CD4-positive, alpha-beta T cell treated with Interleukin-4 for 4 hours (primary cell): Measurements from ENCODE around the gene FAM174A.

Experiments
- DNase-seq: peaks from one replicate; pipeline ENCODE4 v3.0.0-alpha.2; 2020

Gene FAM174A

GRCh38 chr5:100535060-100536005, at the start of gene FAM174A:
Gene FAM174A (plus strand): TSS chr5:100535374. CDS start chr5:100535531, 157 bp downstream.
- DNase-seq = peak; percentile 94

GRCh38 chr5:100493996-100494395, 41.2 kb upstream of the FAM174A start:
- DNase-seq = no peak

- no peak for DNase-seq
Measured at GRCh38 chr5:100496296-100496695, 38.9 kb upstream of the FAM174A start.

- no peak for DNase-seq
Measured at GRCh38 chr5:100502684-100503083, 32.5 kb upstream of the FAM174A start.

GRCh38 chr5:100505984-100506670, 29.0 kb upstream of the FAM174A start:
- DNase-seq = no peak

- no peak for DNase-seq
Measured at GRCh38 chr5:100516285-100516684, 18.9 kb upstream of the FAM174A start.

- DNase-seq = no peak
Measured at GRCh38 chr5:100517301-100517974, 17.7 kb upstream of the FAM174A start.

- DNase-seq = no peak
Measured at GRCh38 chr5:100518377-100518776, 16.8 kb upstream of the FAM174A start.

- DNase-seq = no peak
Measured at GRCh38 chr5:100519075-100519474, 16.1 kb upstream of the FAM174A start.

GRCh38 chr5:100520348-100520747, 14.8 kb upstream of the FAM174A start:
- DNase-seq = no peak

- no peak for DNase-seq
Measured at GRCh38 chr5:100537946-100538345, 2.8 kb downstream of the FAM174A start.

- no peak for DNase-seq
Measured at GRCh38 chr5:100539519-100539918, 4.3 kb downstream of the FAM174A start.

- no peak for DNase-seq
Measured at GRCh38 chr5:100542086-100542485, 6.9 kb downstream of the FAM174A start.

- DNase-seq = no peak
Measured at GRCh38 chr5:100546001-100546400, 10.8 kb downstream of the FAM174A start.

- no peak for DNase-seq
Measured at GRCh38 chr5:100550531-100551051, 15.4 kb downstream of the FAM174A start.

- no peak for DNase-seq
Measured at GRCh38 chr5:100551183-100551582, 16.0 kb downstream of the FAM174A start.

- no peak for DNase-seq
Measured at GRCh38 chr5:100553209-100553608, 18.0 kb downstream of the FAM174A start.

- no peak for DNase-seq
Measured at GRCh38 chr5:100560860-100561259, 25.7 kb downstream of the FAM174A start.

- no peak for DNase-seq
Measured at GRCh38 chr5:100562821-100563220, 27.6 kb downstream of the FAM174A start.

- DNase-seq = no peak
Measured at GRCh38 chr5:100566382-100567141, 31.4 kb downstream of the FAM174A start.

- no peak for DNase-seq
Measured at GRCh38 chr5:100574716-100575115, 39.5 kb downstream of the FAM174A start.

GRCh38 chr5:100575815-100576214, 40.6 kb downstream of the FAM174A start:
- DNase-seq = no peak
